Measurements from ENCODE around the gene MS4A6E. TPM values are rescaled to one million over a fixed set of nuclear protein-coding genes. Genes with fewer than 3 reads are reported as not detected.
"Not testable (repeated sequence)": the region's sequence is repeated elsewhere in the genome, so short reads cannot be mapped to it uniquely, and the experiment has no call there.

Gene MS4A6E
- polyA plus RNA-seq, 1 of the 3 experiments (the other 2 are of a cell fraction): not detected

DNA sequence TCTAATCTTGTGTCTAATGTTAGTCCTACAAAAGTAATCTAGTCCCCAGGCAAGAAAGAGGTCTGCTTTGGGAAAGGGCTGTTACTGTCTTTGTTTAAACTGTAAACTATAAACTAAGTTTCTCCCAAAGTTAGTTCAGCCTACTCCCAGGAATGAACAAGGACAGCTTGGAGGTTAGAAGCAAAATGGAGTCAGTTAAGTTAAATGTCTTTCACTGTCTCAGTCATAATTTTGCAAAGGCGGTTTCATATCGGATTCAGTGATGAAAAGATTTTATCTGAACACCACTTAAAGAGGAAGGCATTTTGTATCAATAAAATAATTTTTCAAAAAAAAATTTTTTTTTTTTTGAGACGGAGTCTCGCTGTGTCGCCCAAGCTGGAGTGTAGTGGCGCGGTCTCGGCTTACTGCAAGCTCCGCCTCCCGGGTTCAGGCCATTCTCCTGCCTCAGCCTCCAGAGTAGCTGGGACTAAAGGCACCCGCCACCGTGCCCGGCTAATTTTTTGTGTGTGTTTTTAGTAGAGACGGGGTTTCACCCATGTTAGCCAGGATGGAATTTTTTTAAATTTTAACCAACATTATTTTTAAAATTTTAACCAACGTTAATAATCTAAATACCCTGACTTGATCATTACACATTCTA, 39.3 kb downstream of the MS4A6E start:
- H3K9me3 ChIP-seq; DNase-seq; H3K79me2 ChIP-seq (ENCODE audit: insufficient read depth); H4K20me1 ChIP-seq (ENCODE audit: insufficient read depth); H3K9ac ChIP-seq; H2AFZ ChIP-seq (ENCODE audit: low read depth); POLR2A ChIA-PET; H3K27ac ChIP-seq (ENCODE audit: low read depth in 2 of 2, low read length in 1 of 2); H3K9me2 ChIP-seq; H3K36me3 ChIP-seq (replicated peaks in 1 of 2; ENCODE audit: control insufficient read depth in 1 of 2, insufficient read depth in 2 of 2, low read length in 1 of 2); H3F3A ChIP-seq (replicated peaks; ENCODE audit: insufficient read depth); CTCF ChIA-PET; H3K4me1 ChIP-seq (ENCODE audit: control insufficient read depth in 1 of 2, insufficient read depth in 2 of 2, low read depth in 1 of 2, low read length in 1 of 2); H3K4me3 ChIP-seq (ENCODE audit: low read depth in 2 of 2, low read length in 1 of 2); H3K4me2 ChIP-seq: not testable (repeated sequence)
- WGBS (ENCODE audit: low lambda C conversion rate): 38% methylated on average over 15 of the region's 15 CpGs
- H3K27me3 ChIP-seq (ENCODE audit: insufficient read depth): peaks cover 18% of the 10 kb centered on the region

DNA sequence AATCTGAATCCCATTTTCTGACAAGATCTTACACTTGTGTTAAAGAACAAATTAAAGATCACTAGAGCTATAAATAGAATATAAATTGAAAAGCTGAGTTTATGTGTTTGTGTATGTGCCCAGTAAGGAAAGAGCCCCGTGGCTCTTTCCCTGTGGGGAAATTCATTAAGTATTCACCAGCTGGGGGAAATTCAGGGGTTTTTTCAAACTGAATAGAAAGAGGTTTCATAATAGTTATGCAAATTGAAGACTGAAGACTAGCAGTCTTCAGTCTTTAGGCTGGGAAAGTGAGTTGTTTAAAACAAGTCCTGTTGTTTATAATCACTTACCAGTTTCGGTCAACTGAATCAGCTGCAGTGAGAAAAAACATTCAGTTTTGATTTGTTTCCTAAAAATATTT, 40.0 kb downstream of the MS4A6E start:
- TF ChIP-seq SIN3A (IDR thresholded peaks at IDR 0.05; ENCODE audit: borderline replicate concordance, low read depth, low read length) (no peak), SMC3 (IDR thresholded peaks at IDR 0.05; ENCODE audit: low read depth, low read length) (no peak)
- TF ChIP-seq, protein P1, sequence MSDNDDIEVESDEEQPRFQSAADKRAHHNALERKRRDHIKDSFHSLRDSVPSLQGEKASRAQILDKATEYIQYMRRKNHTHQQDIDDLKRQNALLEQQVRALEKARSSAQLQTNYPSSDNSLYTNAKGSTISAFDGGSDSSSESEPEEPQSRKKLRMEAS (IDR thresholded peaks at IDR 0.05; ENCODE audit: low read depth): no peak
- H3F3A ChIP-seq (replicated peaks; ENCODE audit: insufficient read depth): no peaks in the 10 kb centered on the region
- H3K9me3 ChIP-seq: no peaks in the 10 kb centered on the region
- H4K20me1 ChIP-seq (ENCODE audit: insufficient read depth): no peaks in the 10 kb centered on the region
- H3K4me2 ChIP-seq: no peak overlapping the region
- 8% methylated on average over 2 of the region's 2 CpGs for WGBS (ENCODE audit: low lambda C conversion rate)
- ChIA-PET POLR2A (no interaction called here), CTCF (no interaction called here)
- H3K79me2 ChIP-seq (ENCODE audit: insufficient read depth): no peaks in the 10 kb centered on the region
- no peak overlapping the region for H3K4me3 ChIP-seq (ENCODE audit: low read depth in 2 of 2, low read length in 1 of 2)
- H2AFZ ChIP-seq (ENCODE audit: low read depth): no peak overlapping the region
- no peaks in the 10 kb centered on the region for H3K4me1 ChIP-seq (ENCODE audit: control insufficient read depth in 1 of 2, insufficient read depth in 2 of 2, low read depth in 1 of 2, low read length in 1 of 2)
- peaks cover 18% of the 10 kb centered on the region for H3K27me3 ChIP-seq (ENCODE audit: insufficient read depth)
- no peaks in the 10 kb centered on the region for H3K9me2 ChIP-seq
- no peak for DNase-seq
- H3K36me3 ChIP-seq (replicated peaks in 1 of 2; ENCODE audit: control insufficient read depth in 1 of 2, insufficient read depth in 2 of 2, low read length in 1 of 2): no peaks in the 10 kb centered on the region
- no peak overlapping the region for H3K9ac ChIP-seq
- no peak overlapping the region for H3K27ac ChIP-seq (ENCODE audit: low read depth in 2 of 2, low read length in 1 of 2)

DNA sequence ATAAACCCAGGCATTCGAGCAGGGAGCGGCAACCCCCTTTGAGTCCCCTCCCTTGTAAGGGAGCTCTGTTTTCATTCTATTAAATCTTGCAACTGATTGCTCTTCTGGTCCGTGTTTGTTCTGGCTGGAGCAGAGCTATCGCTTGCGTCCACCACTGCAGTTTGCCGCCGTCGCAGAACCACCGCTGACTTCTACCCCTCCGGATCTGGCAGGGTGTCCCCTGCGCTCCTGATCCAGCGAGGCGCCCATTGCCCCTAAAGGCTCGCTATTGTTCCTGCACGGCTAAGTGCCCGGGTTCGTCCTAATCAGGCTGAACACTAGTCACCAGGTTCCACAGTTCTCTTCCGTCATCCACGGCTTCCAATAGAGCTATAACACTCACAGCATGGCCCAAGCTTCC, 40.8 kb downstream of the MS4A6E start:
- TF ChIP-seq MEF2A (IDR thresholded peaks at IDR 0.05; ENCODE audit: borderline replicate concordance, low read depth) (no peak), RXRA (IDR thresholded peaks at IDR 0.05; ENCODE audit: borderline replicate concordance, low read depth) (no peak), EZH2phosphoT487 (IDR thresholded peaks at IDR 0.05; ENCODE audit: borderline replicate concordance, low read depth) (no peak)
- TF ChIP-seq, protein P2, sequence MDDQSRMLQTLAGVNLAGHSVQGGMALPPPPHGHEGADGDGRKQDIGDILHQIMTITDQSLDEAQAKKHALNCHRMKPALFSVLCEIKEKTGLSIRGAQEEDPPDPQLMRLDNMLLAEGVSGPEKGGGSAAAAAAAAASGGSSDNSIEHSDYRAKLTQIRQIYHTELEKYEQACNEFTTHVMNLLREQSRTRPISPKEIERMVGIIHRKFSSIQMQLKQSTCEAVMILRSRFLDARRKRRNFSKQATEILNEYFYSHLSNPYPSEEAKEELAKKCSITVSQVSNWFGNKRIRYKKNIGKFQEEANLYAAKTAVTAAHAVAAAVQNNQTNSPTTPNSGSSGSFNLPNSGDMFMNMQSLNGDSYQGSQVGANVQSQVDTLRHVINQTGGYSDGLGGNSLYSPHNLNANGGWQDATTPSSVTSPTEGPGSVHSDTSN (IDR thresholded peaks at IDR 0.05): no peak
- H3K9ac ChIP-seq: no peak overlapping the region
- H3K36me3 ChIP-seq (replicated peaks in 1 of 2; ENCODE audit: control insufficient read depth in 1 of 2, insufficient read depth in 2 of 2, low read length in 1 of 2): no peaks in the 10 kb centered on the region
- H3F3A ChIP-seq (replicated peaks; ENCODE audit: insufficient read depth): no peaks in the 10 kb centered on the region
- H3K27ac ChIP-seq (ENCODE audit: low read depth in 2 of 2, low read length in 1 of 2): no peak overlapping the region
- DNase-seq: no peak
- no peaks in the 10 kb centered on the region for H3K9me2 ChIP-seq
- ChIA-PET POLR2A (no interaction called here), CTCF (no interaction called here)
- H3K27me3 ChIP-seq (ENCODE audit: insufficient read depth): peaks cover 18% of the 10 kb centered on the region
- no peaks in the 10 kb centered on the region for H4K20me1 ChIP-seq (ENCODE audit: insufficient read depth)
- H3K4me2 ChIP-seq: no peak overlapping the region
- 39% methylated on average over 19 of the region's 19 CpGs for WGBS (ENCODE audit: low lambda C conversion rate)
- no peaks in the 10 kb centered on the region for H3K4me1 ChIP-seq (ENCODE audit: control insufficient read depth in 1 of 2, insufficient read depth in 2 of 2, low read depth in 1 of 2, low read length in 1 of 2)
- H3K4me3 ChIP-seq (ENCODE audit: low read depth in 2 of 2, low read length in 1 of 2): no peak overlapping the region
- no peaks in the 10 kb centered on the region for H3K9me3 ChIP-seq
- no peaks in the 10 kb centered on the region for H3K79me2 ChIP-seq (ENCODE audit: insufficient read depth)
- no peak overlapping the region for H2AFZ ChIP-seq (ENCODE audit: low read depth)
